Aorta (tissue), 5 donors: ENCODE results near the gene GPER1. TPM values are rescaled to one million over a fixed set of nuclear protein-coding genes. Genes with fewer than 3 reads are reported as not detected.
"Not testable (repeated sequence)": the region's sequence is repeated elsewhere in the genome, so short reads cannot be mapped to it uniquely, and the experiment has no call there.

Experiments used
- ATAC-seq: fragments of 200-7000 bp; cut with Tn5 transposase; one replicate; pipeline ENCODE4 v1.9.1; 2022; ENCODE audit warnings: moderate library complexity; ENCODE audit not compliant: low FRiP score
- DNase-seq, 2 donors: peaks; one replicate each; pipeline ENCODE4 v3.0.0-alpha.2; 2020
- H3K27ac ChIP-seq, 2 donors: one replicate each; pipeline ENCODE4 v1.5.1; 2013; ENCODE audit warnings: low read length in 2 of 2, mild to moderate bottlenecking in 2 of 2, moderate library complexity in 2 of 2, control low read depth in 1 of 2, inconsistent platforms in 1 of 2, low read depth in 1 of 2
- H3K27me3 ChIP-seq, 2 donors: one replicate each; pipeline ENCODE4 v1.6.1; 2013; ENCODE audit warnings: control low read depth in 1 of 2, low read length in 1 of 2, mild to moderate bottlenecking in 1 of 2, moderate library complexity in 1 of 2; ENCODE audit not compliant: insufficient read depth in 2 of 2, control insufficient read depth in 1 of 2
- H3K36me3 ChIP-seq, 2 donors: one replicate each; pipeline ENCODE4 v1.6.1; 2013; ENCODE audit warnings: control low read depth in 1 of 2, low read length in 1 of 2, mild to moderate bottlenecking in 1 of 2; ENCODE audit not compliant: insufficient read depth in 2 of 2, control insufficient read depth in 1 of 2
- H3K4me1 ChIP-seq, 2 donors: one replicate each; pipeline ENCODE4 v1.6.1; 2013; ENCODE audit warnings: low read length in 2 of 2, control low read depth in 1 of 2, mild to moderate bottlenecking in 1 of 2, moderate library complexity in 1 of 2; ENCODE audit not compliant: insufficient read depth in 2 of 2, control insufficient read depth in 1 of 2
- H3K4me3 ChIP-seq, 2 donors: one replicate each; pipeline ENCODE4 v1.5.1; 2013; ENCODE audit warnings: low read length in 2 of 2, control low read depth in 1 of 2, mild to moderate bottlenecking in 1 of 2
- H3K9me3 ChIP-seq: one replicate; pipeline ENCODE4 v1.6.1; 2013; ENCODE audit warnings: mild to moderate bottlenecking, low read length; ENCODE audit not compliant: control insufficient read depth
- WGBS, 2 donors: extraction: QIAGEN DNeasy Blood & Tissue Kit; methylation state at CpG; one replicate each; pipeline ENCODE4 v1.1.7; 2013; 5-methylcytosine and 5-hydroxymethylcytosine counted together
- intact Hi-C, 2 donors: fragments of 100-400 bp; cut with DNase I; formaldehyde crosslinking; loops; one replicate each; pipeline versions ENCODE4 v1.14.2 to v1.15.0; 2022
- long read RNA-seq, 2 donors: library from polyadenylated mRNA; unstranded; transcript quantifications; one replicate each; pipeline ENCODE4 v2.0.0, GENCODE V29; 2020 to 2021
- polyA plus RNA-seq, 2 donors: library from polyadenylated mRNA; stranded (reverse); fragments of 200-250 nt; gene quantifications; one replicate each; pipeline ENCODE4 v1.2.3, GENCODE V29; 2013
- total RNA-seq, 2 donors: library from RNA; stranded (reverse); fragmentation: NEBNext Ultra II Directional; extraction: Animal tissue kit (Norgen Biotek cat#: 25700); gene quantifications; one replicate each; pipeline ENCODE4 v1.2.1, GENCODE V29; 2021
- donor health status: healthy with polysubstance abuse.
- donor health status: Bipolar disorder and iron deficiency.
- donor health status: DM: no; HTN: no; CAD: no.
- donor health status: DM: no; HTN: no; CAD: no.
- donor health status: DM: yes; HTN: yes; CAD: no.

GPER1 gene
- 10 to 100 TPM in 1 of 2 donors, 1 to 10 TPM in 1; 4.5 to 11.2 TPM for total RNA-seq
- polyA plus RNA-seq: 1 to 10 TPM; 2.8 to 5.0 TPM
- long read RNA-seq, donor 1, transcript GPER1-202 (2 exons, 2,639 nt): major isoform, 27 of 40 reads
- long read RNA-seq, donor 1, partial matches to known transcripts: 0 of 40 reads
- long read RNA-seq, donor 1, other reads (novel, unspliced or antisense): 9 of 40 reads
- long read RNA-seq, donor 2, transcript GPER1-202 (2 exons, 2,639 nt): major isoform, 11 of 17 reads
- long read RNA-seq, donor 2, partial matches to known transcripts: 0 of 17 reads
- long read RNA-seq, donor 2, other reads (novel, unspliced or antisense): 4 of 17 reads

GRCh38 chr7:1087952-1088920 is at the start of gene GPER1:
TSS of gene GPER1 (plus strand) at chr7:1088113. CDS start at chr7:1091729, 3,616 bp downstream.
- Histone ChIP-seq H3K9me3 (no peaks in the 10 kb centered on the region), H3K4me3 (peak within 1 kb of the TSS in 1 of 2 donors; percentile 8), H3K27me3 (no peaks in the 10 kb centered on the region), H3K4me1 (no peaks in the 10 kb centered on the region), H3K27ac (peak within 1 kb of the TSS in 1 of 2 donors; percentile 52), H3K36me3 (no peaks in the 10 kb centered on the region)
- DNase-seq (peak; percentile 73 to 89), ATAC-seq (peak; percentile 83)
- intact Hi-C loops: loop anchor here (2.0 to 5.0 kb wide), 2 partner anchors 35 to 49 kb away; a partner anchor contains a TSS
- WGBS, 2 donors: 9 to 10% methylated on average over 26 to 28 of the region's 28 CpGs

- intact Hi-C loops, H3K4me1 ChIP-seq, H3K9me3 ChIP-seq, ATAC-seq, DNase-seq, H3K27me3 ChIP-seq, H3K27ac ChIP-seq, H3K36me3 ChIP-seq, H3K4me3 ChIP-seq: not testable (repeated sequence)
- WGBS, 2 donors: 95 to 96% methylated on average over 1 of the region's 1 CpG
These were observed 47.7 kb upstream of the GPER1 start for GRCh38 chr7:1040233-1040632.

DNA sequence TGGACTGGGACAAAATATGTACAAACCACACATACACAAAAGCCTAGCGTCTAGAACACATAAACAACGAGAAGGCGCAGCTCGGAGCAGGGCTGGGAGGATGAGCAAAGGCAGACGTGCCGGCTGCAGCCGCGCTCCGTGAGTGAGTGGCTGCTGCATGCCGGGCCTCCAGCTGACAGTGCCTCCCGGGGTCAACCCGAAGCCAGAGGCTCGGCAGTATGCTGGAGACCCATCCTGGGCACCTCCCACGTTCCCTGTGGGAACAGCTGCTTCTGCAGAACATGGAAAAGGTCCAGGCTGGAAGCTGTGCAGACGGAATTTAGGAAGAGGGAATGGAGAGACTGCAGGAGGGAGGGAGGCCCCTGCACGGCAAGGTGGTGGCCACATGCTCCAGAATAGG is 47.1 kb upstream of the GPER1 start:
- Histone ChIP-seq H3K27me3 (no peaks in the 10 kb centered on the region), H3K27ac (no peak overlapping the region), H3K4me3 (no peak overlapping the region), H3K36me3 (no peaks in the 10 kb centered on the region), H3K4me1 (no peaks in the 10 kb centered on the region), H3K9me3 (no peaks in the 10 kb centered on the region)
- ATAC-seq (no peak), DNase-seq (no peak)
- WGBS, 2 donors: 52 to 64% methylated on average over 16 of the region's 16 CpGs
- intact Hi-C loops: no loop called here

DNA sequence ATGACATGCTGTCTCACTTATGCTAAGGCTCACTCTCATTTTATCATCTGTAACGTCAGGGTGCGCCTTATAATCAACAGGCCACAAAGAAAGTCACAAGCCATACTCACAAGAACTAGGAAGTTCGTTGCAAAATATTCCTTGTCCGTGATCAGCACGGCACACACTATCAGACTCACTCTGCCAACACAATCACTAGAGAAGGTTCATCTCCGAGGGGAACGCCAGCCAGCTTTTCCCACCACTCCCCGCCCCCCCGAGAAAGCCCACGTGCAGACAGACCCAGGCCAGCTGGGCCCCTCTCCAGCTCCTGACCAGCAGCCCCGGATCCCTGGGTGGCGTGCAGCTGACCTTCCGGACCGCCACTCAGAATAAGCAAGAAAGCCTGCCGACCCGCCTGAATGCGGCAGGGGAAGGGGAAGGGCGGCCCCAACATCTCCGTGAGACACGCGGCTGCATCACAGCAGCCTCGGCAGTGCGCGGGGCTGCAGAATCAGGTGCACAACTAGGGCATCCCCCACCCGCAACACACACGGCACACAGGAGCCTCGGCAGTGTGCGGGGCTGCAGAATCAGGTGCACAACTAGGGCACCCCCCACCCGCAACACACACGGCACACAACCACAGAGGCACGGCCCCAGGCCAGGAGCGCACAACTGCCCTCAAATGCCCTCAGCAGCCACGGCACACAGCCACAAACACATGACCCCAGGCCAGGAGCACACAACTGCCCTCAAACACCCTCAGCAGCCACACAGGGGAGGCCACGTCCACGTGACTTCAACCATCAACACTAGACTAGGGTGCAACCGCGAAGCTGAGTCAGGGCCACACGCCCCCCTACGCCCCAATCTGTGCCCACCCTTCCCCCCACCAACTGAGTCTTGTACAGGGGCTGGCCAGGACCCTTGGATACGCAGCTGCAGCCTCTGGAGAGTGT is 46.1 kb upstream of the GPER1 start:
- DNase-seq: peak in 1 of 2 donors; percentile 42
- ATAC-seq: no peak
- Histone ChIP-seq H3K36me3 (no peaks in the 10 kb centered on the region), H3K4me3 (no peak overlapping the region), H3K27me3 (no peaks in the 10 kb centered on the region), H3K4me1 (no peaks in the 10 kb centered on the region), H3K27ac (no peak overlapping the region), H3K9me3 (no peaks in the 10 kb centered on the region)
- 86 to 90% methylated on average over 40 of the region's 40 CpGs for WGBS, 2 donors
- intact Hi-C loops: no loop called here

- ATAC-seq: no peak
- no peaks in the 10 kb centered on the region for H3K4me1 ChIP-seq
- DNase-seq: no peak
- intact Hi-C loops: no loop called here
- no peaks in the 10 kb centered on the region for H3K27me3 ChIP-seq
- no peaks in the 10 kb centered on the region for H3K9me3 ChIP-seq
- H3K4me3 ChIP-seq: no peak overlapping the region
- no peaks in the 10 kb centered on the region for H3K36me3 ChIP-seq
- H3K27ac ChIP-seq: no peak overlapping the region
- WGBS, 2 donors: 63 to 72% methylated on average over 7 of the region's 7 CpGs
These were observed 45.5 kb upstream of the GPER1 start for GRCh38 chr7:1042492-1042833.

DNA sequence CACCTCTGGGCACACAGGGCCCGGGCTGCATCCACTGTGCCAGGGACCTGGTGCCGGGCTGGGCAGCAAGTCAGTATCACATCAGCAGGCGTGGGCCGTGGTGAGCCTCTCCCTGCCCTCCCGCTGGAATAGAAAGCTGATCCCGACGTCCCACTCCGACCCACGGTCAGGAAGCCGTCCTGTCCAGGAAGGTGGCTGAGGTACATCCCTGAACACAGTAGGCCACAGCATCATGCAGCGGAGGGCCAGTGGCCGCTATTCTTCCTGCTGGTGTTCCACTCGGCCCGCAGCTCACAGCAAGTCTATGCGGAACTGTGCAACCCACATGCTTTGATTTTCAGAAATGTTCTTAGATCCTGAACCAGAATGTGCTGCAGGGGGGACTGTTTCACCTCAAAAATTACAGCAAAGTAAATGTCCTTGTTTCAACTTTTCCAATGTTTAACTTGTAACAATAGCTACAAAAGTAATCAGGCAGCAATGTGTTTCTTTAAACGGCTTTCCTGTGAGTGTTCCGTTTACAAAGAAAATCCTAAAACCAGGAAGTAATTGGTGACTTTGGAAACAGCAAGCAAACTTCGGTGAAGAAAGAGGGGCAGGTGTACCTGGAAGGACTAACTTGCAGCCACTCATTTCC is 44.2 kb upstream of the GPER1 start:
- intact Hi-C loops: loop anchor here in 1 of 2 donors (2.0 kb wide), 1 partner anchor 15 kb away; no protein-coding TSS in a partner anchor
- peak overlapping the region in 1 of 2 donors; percentile 12 for H3K4me3 ChIP-seq
- H3K27me3 ChIP-seq: no peaks in the 10 kb centered on the region
- peak overlapping the region in 1 of 2 donors; percentile 85 for H3K27ac ChIP-seq
- no peaks in the 10 kb centered on the region for H3K36me3 ChIP-seq
- H3K4me1 ChIP-seq: no peaks in the 10 kb centered on the region
- peak in 1 of 2 donors; percentile 58 for DNase-seq
- WGBS, 2 donors: 30 to 58% methylated on average over 18 of the region's 18 CpGs
- no peak for ATAC-seq
- H3K9me3 ChIP-seq: no peaks in the 10 kb centered on the region

DNA sequence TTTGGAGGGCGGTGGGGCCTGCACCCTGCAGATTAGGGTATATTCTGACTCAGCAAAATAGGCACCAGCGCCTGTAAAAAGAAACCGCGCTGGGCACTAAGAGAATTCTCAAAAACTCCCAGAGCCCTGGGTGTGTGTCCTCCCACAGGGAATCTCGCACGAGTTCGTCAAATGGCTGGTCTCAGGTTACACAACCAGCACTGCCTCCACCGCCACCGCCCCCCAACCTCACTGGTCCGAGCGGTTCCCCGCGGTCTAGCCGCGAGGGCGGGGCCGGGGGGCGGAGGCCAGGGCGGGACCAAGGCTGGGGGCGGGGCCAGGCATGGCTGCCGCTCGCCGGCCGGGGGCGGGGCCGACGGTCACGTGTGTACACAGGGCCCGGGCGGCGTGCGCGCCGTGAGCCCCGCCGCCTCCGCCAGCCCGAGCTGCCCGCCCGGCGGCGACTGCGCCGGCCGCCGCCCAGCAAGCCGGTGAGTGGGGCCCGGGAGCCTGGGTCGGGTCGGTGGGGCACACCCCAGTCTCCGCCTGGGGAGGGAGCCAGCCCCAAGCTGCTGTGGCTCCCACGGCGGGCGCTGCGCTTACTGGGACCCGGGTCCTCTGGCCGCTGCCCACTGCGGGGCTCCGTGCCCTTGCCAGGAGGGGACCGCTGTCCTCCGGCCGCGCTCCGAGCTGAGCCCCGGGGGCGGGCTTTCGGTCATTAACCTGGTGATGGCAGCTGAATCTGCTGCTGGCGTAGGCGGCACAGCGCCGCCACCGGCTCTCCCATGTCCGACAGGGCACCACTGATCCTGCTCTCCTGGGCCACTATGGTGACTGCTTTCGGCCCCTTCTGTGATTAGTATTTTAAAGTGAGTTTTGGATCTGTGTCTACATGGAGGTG is 43.5 kb upstream of the GPER1 start, which contains the start of gene GPR146:
Gene GPR146 (plus strand): TSS at position 358 of the 880 bp plus-strand sequence. CDS start 12,970 bp downstream, outside the sequence.
- 1% methylated on average over 51 to 74 of the region's 74 CpGs for WGBS, 2 donors
- Histone ChIP-seq H3K4me1 (no peaks in the 10 kb centered on the region), H3K27me3 (no peaks in the 10 kb centered on the region), H3K4me3 (peak within 1 kb of the TSS; percentile 41 to 80), H3K9me3 (no peaks in the 10 kb centered on the region), H3K36me3 (no peaks in the 10 kb centered on the region), H3K27ac (peak within 1 kb of the TSS in 1 of 2 donors; percentile 85)
- DNase-seq: peak; percentile 98 to 99
- peak; percentile 99 for ATAC-seq
- intact Hi-C loops: loop anchor here in 1 of 2 donors (2.0 kb wide), 1 partner anchor 16 kb away; no protein-coding TSS in a partner anchor
